HL-60/S4 (cell line): Measurements from ENCODE around the gene LIPE.
"Not testable (repeated sequence)": the region's sequence is repeated elsewhere in the genome, so short reads cannot be mapped to it uniquely, and the experiment has no call there.

Source experiments
- in situ Hi-C: fragments of 300-500 bp; cut with MboI; formaldehyde crosslinking; loops from 2 replicates; pipeline ENCODE4 v1.14.3; 2022; ENCODE audit warnings: low sequenced_read_pairs

The LIPE gene

DNA sequence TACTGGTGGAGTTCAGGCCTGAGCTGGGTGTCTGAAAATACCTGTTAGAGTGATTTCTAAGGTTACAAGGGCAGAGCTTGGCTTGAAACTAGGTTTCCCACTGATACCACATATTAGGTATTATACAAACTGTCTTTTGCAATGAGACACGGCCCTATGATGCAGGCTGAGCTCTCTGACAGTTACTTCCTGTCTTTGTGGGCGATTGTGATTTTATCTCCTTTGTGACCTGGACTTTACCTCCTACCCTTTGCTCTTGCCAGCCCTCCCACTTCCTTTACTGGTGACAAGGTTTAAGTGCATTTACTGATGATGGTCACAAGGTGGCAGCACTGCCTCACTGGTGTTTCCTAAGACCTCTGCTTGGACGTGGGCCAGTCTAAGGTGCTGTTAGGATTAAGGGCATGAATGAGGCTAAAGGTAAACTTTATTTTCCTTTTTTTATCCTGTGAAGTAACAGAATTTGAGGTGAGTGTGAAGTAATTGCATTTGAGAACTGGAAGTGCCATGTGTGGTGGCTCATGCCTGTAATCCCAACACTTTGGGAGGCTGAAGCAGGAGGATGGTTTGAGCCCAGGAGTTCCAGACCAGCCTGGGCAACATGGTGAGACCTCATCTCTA, 23.2 kb upstream of the LIPE start:
- in situ Hi-C loops, result loop anchor here (25.0 kb wide), 1 partner anchor 312 kb away; the partner anchor contains the start of gene PSG8

DNA sequence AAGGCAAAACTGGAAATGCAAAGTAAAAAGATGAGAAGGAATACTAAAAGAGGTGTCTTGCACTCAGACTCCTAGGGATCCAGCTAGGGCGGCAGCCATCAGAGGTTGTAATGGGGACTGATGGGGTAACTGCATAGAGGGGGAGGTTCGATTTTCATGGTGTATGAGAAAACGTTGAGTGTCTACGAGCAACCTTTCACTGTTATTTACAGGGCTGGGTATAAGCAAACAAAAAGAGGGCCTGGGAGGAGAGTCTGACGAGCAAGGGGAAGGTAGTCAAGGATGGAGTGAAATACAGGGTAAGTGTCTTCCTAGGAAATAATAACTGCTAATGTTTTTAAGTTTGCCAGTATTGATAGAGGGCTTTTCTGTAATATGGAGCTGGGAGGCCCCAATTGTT, 21.1 kb upstream of the LIPE start:
- in situ Hi-C loops, result not testable (repeated sequence)

- in situ Hi-C loops, result no loop called here
These were observed 18.8 kb upstream of the LIPE start for GRCh38 chr19:42445948-42446347.

- in situ Hi-C loops, result no loop called here
These were observed 16.8 kb upstream of the LIPE start for GRCh38 chr19:42443944-42444398.

- in situ Hi-C loops, result no loop called here
These were observed 15.6 kb upstream of the LIPE start, which contains the start of gene CXCL17 for GRCh38 chr19:42442833-42443232. CXCL17 (minus strand) TSS chr19:42442946; CDS start chr19:42442832, 114 bp downstream.

- in situ Hi-C loops, result no loop called here
These were observed 13.9 kb upstream of the LIPE start for GRCh38 chr19:42441049-42441445.

- in situ Hi-C loops, result no loop called here
These were observed 13.3 kb upstream of the LIPE start for GRCh38 chr19:42440357-42441048.

DNA sequence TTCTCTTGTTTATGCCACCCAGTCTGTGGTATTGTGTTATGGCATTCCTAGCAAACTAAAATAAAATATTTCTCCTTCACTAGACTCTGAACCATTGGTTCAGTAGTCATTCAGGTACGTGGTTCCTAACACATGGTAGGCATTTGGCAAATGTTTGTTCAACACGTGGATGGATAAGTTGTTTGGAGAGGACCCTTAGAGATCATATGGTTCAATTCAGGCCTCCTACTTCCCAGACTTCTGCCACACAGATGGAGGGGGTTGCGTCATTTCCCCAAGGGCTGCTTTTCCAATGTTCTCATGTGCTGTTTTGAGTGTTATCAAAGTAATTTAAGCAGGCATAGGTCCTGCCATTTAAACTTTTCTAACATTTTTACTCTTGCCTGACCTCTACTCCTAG, 8.8 kb upstream of the LIPE start:
- in situ Hi-C loops, result loop anchor here (10.0 kb wide), 1 partner anchor 331 kb away; no protein-coding TSS in a partner anchor

- in situ Hi-C loops, result loop anchor here (10.0 kb wide), 1 partner anchor 331 kb away; no protein-coding TSS in a partner anchor
These were observed 8.1 kb upstream of the LIPE start for GRCh38 chr19:42435316-42435715.

DNA sequence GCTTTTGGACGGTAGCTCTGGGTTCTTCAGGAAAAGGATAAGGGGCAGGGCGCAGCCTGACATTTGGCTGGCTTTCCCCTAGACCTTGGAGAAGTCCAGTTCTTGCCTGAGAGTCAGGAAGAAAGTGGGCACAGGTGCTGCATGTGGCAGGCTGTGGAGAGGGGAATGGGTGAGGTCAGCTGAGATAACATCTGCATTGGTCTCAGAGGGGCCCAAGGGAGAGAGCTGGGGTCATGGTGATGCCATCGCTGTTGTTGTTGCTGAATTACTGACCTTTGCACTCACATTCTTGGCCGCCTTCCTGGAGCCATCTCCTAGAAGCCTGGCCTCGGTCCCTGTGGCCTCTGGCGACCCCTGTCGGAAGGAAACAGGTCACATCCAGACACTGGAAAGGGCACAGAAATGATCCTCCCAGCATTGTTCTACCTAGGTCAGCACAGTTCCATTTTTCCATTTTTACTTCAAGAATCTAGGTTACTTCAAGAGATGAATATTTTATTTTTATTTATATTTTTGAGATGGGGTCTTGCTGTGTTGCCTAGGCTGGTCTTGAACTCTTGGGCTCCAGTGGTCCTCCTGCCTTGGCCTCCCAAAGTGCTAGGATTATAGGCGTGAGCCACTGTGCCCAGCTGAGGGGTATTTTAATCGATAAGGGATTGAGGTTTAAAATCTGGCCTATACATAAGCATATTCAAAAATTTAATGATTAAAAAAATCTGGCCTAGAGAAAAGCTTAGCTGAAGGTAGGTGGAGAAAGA, 6.5 kb upstream of the LIPE start:
- in situ Hi-C loops, result loop anchor here (10.0 kb wide), 1 partner anchor 329 kb away; no protein-coding TSS in a partner anchor

GRCh38 chr19:42431486-42431885, 4.3 kb upstream of the LIPE start:
- in situ Hi-C loops, result loop anchor here (10.0 kb wide), 1 partner anchor 327 kb away; no protein-coding TSS in a partner anchor

GRCh38 chr19:42428676-42429075, 1.5 kb upstream of the LIPE start:
- in situ Hi-C loops, result no loop called here

- in situ Hi-C loops, result no loop called here
These were observed 545 bp downstream of the LIPE start for GRCh38 chr19:42426643-42427042.

GRCh38 chr19:42424712-42425131, 2.5 kb downstream of the LIPE start:
- in situ Hi-C loops, result no loop called here

- in situ Hi-C loops, result no loop called here
These were observed 2.9 kb downstream of the LIPE start for GRCh38 chr19:42424345-42424707.

GRCh38 chr19:42423462-42424344, 3.5 kb downstream of the LIPE start:
- in situ Hi-C loops, result no loop called here

DNA sequence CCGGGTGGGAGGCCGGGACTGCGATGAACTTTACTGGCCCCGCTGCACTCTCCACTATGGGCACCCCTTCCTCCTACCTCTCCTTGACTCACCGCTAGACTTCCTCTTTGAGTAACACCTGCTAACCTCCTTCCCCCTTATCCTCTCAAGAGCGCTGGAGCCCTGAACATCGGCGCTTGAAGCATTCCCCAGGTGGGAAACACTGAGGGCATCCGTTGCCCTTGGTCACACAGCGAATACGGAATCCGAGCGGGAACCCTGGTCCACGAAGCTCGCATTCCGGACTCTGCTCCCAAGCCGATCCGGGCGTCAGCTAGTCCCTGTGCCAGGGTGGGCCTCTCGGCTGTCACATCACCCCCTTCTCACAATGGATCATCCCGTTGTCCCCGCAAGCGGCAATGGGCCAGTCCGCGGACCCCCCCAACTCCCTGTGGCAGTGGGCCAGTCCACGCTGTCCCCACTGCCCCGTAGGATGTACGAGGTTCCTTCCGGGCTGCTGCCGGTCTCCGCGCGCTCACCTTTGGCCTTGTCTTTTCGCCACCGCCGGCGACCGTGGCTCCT, 4.2 kb downstream of the LIPE start:
- in situ Hi-C loops, result no loop called here

DNA sequence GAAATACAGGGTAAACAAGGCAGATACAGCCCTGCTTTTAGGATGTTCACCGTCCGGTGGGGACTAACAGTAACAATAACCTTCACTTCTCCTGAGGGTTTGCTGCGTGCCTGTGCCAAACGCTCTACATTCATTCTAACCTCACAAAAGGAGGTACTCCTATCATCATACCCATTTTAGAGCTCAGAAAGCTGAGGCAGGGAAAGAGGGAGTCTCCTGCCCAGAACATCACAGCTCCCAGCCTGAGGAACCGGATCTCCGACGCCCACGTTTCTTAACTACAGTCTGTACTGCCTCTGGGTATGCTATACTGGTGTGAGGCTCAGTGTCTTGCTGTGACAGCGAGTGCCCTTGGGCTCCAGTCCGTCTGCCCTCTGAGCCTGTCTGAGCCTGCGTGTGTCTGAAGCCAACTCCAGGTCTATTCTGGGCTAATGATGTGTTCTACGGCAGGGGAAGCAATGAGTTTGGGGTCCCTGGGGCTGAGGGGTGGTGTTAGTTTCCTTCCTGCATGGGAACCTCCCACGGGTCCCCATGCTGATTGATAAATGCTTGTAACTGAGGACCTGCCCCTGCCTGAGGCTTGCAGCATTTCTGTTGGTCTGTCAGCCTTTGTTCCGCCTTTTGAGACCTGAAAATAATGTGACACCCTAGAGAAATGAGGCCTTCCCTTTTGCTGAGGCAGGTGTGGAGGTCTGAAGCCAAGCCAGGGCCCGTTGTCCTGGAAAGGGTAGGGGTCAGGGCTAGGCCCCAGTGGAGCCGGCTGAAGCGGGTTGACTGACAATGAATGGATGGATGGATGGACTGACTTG, 4.9 kb downstream of the LIPE start:
- in situ Hi-C loops, result no loop called here

DNA sequence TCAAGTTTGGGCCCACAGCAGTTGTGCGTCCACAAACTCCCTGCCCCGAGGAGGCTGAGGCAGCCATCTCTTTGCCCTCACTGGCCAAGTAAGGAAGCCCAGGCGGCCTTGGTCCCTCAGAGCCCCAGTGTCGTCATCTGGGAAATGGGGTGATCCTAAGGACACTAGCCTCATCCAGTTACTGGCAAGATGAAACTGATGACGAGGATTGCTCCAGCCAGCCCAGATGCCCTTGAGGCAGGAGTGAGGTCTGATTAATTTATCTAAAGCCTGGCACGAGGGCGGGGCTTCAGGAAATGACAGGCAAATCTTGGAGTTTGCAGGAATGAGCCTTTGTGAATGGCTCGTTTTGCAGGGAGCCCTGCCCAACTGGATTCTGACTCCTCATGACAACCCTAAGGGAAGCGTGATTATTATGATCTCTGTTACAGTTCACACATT, 5.6 kb downstream of the LIPE start:
- in situ Hi-C loops, result no loop called here
